HEK293 (cell line): ENCODE data around the gene SH3BP4.

Experiments
- HOXD13 ChIP-seq: sonication (generic); formaldehyde crosslinking; IDR thresholded peaks from 2 replicates; pipeline ENCODE4 v1.8.0; 2022; ENCODE audit warnings: missing genetic modification reagents, borderline replicate concordance
- IKZF3 ChIP-seq: fragments of 450-650 bp; IDR thresholded peaks from 2 replicates; pipeline ENCODE4 v1.5.0; 2018; ENCODE audit warnings: missing biosample characterization, mild to moderate bottlenecking, missing genetic modification characterization, moderate library complexity
- KLF1 ChIP-seq: fragments of 450-650 bp; formaldehyde crosslinking; IDR thresholded peaks from 2 replicates; pipeline ENCODE4 v1.5.1; 2016; ENCODE audit warnings: missing biosample characterization, missing genetic modification characterization
- KLF16 ChIP-seq: fragments of 450-650 bp; formaldehyde crosslinking; IDR thresholded peaks from 2 replicates; pipeline ENCODE4 v1.5.1; 2017; ENCODE audit warnings: missing biosample characterization, missing genetic modification characterization
- OVOL3 ChIP-seq: fragments of 450-650 bp; formaldehyde crosslinking; IDR thresholded peaks from 2 replicates; pipeline ENCODE4 v1.5.1; 2016; ENCODE audit warnings: missing biosample characterization, missing genetic modification characterization
- SETDB1 ChIP-seq: IDR thresholded peaks from one replicate; pipeline ENCODE4 v1.6.1; 2017; ENCODE audit warnings: mild to moderate bottlenecking, low read length, moderate library complexity, mixed read lengths; ENCODE audit not compliant: insufficient read length
- ZBTB21 ChIP-seq: fragments of 450-650 bp; formaldehyde crosslinking; IDR thresholded peaks from 2 replicates; pipeline ENCODE4 v1.5.1; 2017; ENCODE audit warnings: missing biosample characterization, missing genetic modification characterization
- ZNF366 ChIP-seq: fragments of 450-650 bp; formaldehyde crosslinking; conservative IDR thresholded peaks from 2 replicates; pipeline ENCODE4 v1.5.1; 2016; ENCODE audit warnings: missing biosample characterization, missing genetic modification characterization
- ZNF394 ChIP-seq: fragments of 450-650 bp; formaldehyde crosslinking; IDR thresholded peaks from 2 replicates; pipeline ENCODE4 v1.5.1; 2016; ENCODE audit warnings: missing biosample characterization, missing genetic modification characterization, mild to moderate bottlenecking, moderate library complexity, borderline replicate concordance
- ZNF548 ChIP-seq: fragments of 450-650 bp; formaldehyde crosslinking; IDR thresholded peaks from 2 replicates; pipeline ENCODE4 v1.5.1; 2016; ENCODE audit warnings: missing biosample characterization, missing genetic modification characterization
- ZNF561 ChIP-seq: fragments of 450-650 bp; IDR thresholded peaks from 2 replicates; pipeline ENCODE4 v1.5.1; 2018; ENCODE audit warnings: missing biosample characterization, missing genetic modification characterization, borderline replicate concordance
- ZNF629 ChIP-seq: fragments of 450-650 bp; formaldehyde crosslinking; IDR thresholded peaks from 2 replicates; pipeline ENCODE4 v1.5.1; 2017; ENCODE audit warnings: missing biosample characterization, missing genetic modification characterization
- ZNF843 ChIP-seq: fragments of 450-650 bp; formaldehyde crosslinking; IDR thresholded peaks from 2 replicates; pipeline ENCODE4 v1.5.1; 2016; ENCODE audit warnings: missing biosample characterization, missing genetic modification characterization
- TF ChIP-seq, protein P1 (sequence below): fragments of 450-650 bp; formaldehyde crosslinking; IDR thresholded peaks from 2 replicates; pipeline ENCODE4 v1.5.1; 2016; ENCODE audit warnings: missing biosample characterization, missing genetic modification characterization
- TF ChIP-seq, protein P2 (sequence below): fragments of 450-650 bp; formaldehyde crosslinking; IDR thresholded peaks from 2 replicates; pipeline ENCODE4 v1.5.1; 2017; ENCODE audit warnings: missing biosample characterization, missing genetic modification characterization
- TF ChIP-seq, protein P3 (sequence below): fragments of 450-650 bp; formaldehyde crosslinking; IDR thresholded peaks from 2 replicates; pipeline ENCODE4 v1.5.1; 2016; ENCODE audit warnings: missing biosample characterization, missing genetic modification characterization
- TF ChIP-seq, protein P4 (sequence below): fragments of 450-650 bp; formaldehyde crosslinking; IDR thresholded peaks from 2 replicates; pipeline ENCODE4 v1.5.1; 2017; ENCODE audit warnings: missing biosample characterization, missing genetic modification characterization
- TF ChIP-seq, protein P5 (sequence below): fragments of 450-650 bp; formaldehyde crosslinking; IDR thresholded peaks from 2 replicates; pipeline ENCODE4 v1.5.1; 2017; ENCODE audit warnings: missing biosample characterization, mild to moderate bottlenecking, missing genetic modification characterization, moderate library complexity
- TF ChIP-seq, protein P6 (sequence below): fragments of 450-650 bp; formaldehyde crosslinking; IDR thresholded peaks from 2 replicates; pipeline ENCODE4 v1.5.1; 2016; ENCODE audit warnings: missing biosample characterization, missing genetic modification characterization
- TF ChIP-seq, protein P7 (sequence below): fragments of 450-650 bp; formaldehyde crosslinking; IDR thresholded peaks from 2 replicates; pipeline ENCODE4 v1.5.1; 2016; ENCODE audit warnings: missing biosample characterization, missing genetic modification characterization
- TF ChIP-seq, protein P8 (sequence below): fragments of 450-650 bp; formaldehyde crosslinking; IDR thresholded peaks from 2 replicates; pipeline ENCODE4 v1.5.1; 2016; ENCODE audit warnings: missing biosample characterization, missing genetic modification characterization
- TF ChIP-seq, protein P9 (sequence below): fragments of 450-650 bp; formaldehyde crosslinking; IDR thresholded peaks from 2 replicates; pipeline ENCODE4 v1.5.1; 2016; ENCODE audit warnings: missing biosample characterization, missing genetic modification characterization

The SH3BP4 gene

DNA sequence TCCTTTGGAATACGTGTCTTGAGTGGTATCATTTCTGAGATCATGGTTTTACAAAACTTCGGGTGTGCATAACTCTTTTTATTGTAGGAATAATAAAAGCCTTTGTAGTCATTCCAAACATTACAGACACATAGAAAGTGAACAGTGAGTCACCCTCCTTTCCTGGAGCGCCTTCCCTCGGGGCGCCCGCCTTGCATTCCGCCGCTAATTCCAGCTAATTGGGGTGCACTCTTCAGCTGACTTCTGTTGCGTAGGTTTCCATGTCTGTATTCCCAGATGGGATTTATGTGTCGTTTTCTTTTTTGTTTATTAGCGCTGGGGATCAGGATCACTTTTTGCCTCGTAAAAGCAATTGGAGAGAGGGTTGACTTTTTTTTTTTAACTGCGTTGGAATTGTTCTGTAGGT, 18.7 kb downstream of the SH3BP4 start (continued):
- TF ChIP-seq, protein P1, sequence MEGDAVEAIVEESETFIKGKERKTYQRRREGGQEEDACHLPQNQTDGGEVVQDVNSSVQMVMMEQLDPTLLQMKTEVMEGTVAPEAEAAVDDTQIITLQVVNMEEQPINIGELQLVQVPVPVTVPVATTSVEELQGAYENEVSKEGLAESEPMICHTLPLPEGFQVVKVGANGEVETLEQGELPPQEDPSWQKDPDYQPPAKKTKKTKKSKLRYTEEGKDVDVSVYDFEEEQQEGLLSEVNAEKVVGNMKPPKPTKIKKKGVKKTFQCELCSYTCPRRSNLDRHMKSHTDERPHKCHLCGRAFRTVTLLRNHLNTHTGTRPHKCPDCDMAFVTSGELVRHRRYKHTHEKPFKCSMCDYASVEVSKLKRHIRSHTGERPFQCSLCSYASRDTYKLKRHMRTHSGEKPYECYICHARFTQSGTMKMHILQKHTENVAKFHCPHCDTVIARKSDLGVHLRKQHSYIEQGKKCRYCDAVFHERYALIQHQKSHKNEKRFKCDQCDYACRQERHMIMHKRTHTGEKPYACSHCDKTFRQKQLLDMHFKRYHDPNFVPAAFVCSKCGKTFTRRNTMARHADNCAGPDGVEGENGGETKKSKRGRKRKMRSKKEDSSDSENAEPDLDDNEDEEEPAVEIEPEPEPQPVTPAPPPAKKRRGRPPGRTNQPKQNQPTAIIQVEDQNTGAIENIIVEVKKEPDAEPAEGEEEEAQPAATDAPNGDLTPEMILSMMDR (tag by site-specific recombination) = no peak
- no peak; the same call in 1 of the 2 replicates for TF ChIP-seq KLF1 (tag by site-specific recombination)
- TF ChIP-seq, protein P2, sequence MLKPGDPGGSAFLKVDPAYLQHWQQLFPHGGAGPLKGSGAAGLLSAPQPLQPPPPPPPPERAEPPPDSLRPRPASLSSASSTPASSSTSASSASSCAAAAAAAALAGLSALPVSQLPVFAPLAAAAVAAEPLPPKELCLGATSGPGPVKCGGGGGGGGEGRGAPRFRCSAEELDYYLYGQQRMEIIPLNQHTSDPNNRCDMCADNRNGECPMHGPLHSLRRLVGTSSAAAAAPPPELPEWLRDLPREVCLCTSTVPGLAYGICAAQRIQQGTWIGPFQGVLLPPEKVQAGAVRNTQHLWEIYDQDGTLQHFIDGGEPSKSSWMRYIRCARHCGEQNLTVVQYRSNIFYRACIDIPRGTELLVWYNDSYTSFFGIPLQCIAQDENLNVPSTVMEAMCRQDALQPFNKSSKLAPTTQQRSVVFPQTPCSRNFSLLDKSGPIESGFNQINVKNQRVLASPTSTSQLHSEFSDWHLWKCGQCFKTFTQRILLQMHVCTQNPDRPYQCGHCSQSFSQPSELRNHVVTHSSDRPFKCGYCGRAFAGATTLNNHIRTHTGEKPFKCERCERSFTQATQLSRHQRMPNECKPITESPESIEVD (tag by site-specific recombination) = peak; percentile 88
- TF ChIP-seq IKZF3 = peak; percentile 78
- TF ChIP-seq ZNF561 (tag by site-specific recombination) = peak; percentile 78; the same call in 1 of the 2 replicates
- 0 out of 2 replicates have a peak, but pooled peaks have one; percentile 23 for TF ChIP-seq KLF16
- TF ChIP-seq HOXD13 (CRISPR knock-in tag) = peak; percentile 39; the same call in 1 of the 2 replicates
- peak; percentile 85 for TF ChIP-seq ZNF366 (tag by site-specific recombination)
- TF ChIP-seq, protein P3, sequence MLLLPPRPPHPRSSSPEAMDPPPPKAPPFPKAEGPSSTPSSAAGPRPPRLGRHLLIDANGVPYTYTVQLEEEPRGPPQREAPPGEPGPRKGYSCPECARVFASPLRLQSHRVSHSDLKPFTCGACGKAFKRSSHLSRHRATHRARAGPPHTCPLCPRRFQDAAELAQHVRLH (tag by site-specific recombination) = no peak
- TF ChIP-seq, protein P4, sequence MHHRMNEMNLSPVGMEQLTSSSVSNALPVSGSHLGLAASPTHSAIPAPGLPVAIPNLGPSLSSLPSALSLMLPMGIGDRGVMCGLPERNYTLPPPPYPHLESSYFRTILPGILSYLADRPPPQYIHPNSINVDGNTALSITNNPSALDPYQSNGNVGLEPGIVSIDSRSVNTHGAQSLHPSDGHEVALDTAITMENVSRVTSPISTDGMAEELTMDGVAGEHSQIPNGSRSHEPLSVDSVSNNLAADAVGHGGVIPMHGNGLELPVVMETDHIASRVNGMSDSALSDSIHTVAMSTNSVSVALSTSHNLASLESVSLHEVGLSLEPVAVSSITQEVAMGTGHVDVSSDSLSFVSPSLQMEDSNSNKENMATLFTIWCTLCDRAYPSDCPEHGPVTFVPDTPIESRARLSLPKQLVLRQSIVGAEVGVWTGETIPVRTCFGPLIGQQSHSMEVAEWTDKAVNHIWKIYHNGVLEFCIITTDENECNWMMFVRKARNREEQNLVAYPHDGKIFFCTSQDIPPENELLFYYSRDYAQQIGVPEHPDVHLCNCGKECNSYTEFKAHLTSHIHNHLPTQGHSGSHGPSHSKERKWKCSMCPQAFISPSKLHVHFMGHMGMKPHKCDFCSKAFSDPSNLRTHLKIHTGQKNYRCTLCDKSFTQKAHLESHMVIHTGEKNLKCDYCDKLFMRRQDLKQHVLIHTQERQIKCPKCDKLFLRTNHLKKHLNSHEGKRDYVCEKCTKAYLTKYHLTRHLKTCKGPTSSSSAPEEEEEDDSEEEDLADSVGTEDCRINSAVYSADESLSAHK (tag by site-specific recombination) = peak; percentile 74
- peak; percentile 45; the same call in 1 of the 2 replicates for TF ChIP-seq OVOL3 (tag by site-specific recombination)
- peak; percentile 68; the same call in 1 of the 2 replicates for TF ChIP-seq ZNF394 (tag by site-specific recombination)
- TF ChIP-seq, protein P5, sequence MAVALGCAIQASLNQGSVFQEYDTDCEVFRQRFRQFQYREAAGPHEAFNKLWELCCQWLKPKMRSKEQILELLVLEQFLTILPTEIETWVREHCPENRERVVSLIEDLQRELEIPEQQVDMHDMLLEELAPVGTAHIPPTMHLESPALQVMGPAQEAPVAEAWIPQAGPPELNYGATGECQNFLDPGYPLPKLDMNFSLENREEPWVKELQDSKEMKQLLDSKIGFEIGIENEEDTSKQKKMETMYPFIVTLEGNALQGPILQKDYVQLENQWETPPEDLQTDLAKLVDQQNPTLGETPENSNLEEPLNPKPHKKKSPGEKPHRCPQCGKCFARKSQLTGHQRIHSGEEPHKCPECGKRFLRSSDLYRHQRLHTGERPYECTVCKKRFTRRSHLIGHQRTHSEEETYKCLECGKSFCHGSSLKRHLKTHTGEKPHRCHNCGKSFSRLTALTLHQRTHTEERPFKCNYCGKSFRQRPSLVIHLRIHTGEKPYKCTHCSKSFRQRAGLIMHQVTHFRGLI (tag by site-specific recombination) = peak; percentile 35; the same call in 1 of the 2 replicates
- TF ChIP-seq, protein P6, sequence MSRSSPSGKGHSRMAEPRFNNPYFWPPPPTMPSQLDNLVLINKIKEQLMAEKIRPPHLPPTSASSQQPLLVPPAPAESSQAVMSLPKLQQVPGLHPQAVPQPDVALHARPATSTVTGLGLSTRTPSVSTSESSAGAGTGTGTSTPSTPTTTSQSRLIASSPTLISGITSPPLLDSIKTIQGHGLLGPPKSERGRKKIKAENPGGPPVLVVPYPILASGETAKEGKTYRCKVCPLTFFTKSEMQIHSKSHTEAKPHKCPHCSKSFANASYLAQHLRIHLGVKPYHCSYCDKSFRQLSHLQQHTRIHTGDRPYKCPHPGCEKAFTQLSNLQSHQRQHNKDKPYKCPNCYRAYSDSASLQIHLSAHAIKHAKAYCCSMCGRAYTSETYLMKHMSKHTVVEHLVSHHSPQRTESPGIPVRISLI = peak; percentile 81
- TF ChIP-seq, protein P7, sequence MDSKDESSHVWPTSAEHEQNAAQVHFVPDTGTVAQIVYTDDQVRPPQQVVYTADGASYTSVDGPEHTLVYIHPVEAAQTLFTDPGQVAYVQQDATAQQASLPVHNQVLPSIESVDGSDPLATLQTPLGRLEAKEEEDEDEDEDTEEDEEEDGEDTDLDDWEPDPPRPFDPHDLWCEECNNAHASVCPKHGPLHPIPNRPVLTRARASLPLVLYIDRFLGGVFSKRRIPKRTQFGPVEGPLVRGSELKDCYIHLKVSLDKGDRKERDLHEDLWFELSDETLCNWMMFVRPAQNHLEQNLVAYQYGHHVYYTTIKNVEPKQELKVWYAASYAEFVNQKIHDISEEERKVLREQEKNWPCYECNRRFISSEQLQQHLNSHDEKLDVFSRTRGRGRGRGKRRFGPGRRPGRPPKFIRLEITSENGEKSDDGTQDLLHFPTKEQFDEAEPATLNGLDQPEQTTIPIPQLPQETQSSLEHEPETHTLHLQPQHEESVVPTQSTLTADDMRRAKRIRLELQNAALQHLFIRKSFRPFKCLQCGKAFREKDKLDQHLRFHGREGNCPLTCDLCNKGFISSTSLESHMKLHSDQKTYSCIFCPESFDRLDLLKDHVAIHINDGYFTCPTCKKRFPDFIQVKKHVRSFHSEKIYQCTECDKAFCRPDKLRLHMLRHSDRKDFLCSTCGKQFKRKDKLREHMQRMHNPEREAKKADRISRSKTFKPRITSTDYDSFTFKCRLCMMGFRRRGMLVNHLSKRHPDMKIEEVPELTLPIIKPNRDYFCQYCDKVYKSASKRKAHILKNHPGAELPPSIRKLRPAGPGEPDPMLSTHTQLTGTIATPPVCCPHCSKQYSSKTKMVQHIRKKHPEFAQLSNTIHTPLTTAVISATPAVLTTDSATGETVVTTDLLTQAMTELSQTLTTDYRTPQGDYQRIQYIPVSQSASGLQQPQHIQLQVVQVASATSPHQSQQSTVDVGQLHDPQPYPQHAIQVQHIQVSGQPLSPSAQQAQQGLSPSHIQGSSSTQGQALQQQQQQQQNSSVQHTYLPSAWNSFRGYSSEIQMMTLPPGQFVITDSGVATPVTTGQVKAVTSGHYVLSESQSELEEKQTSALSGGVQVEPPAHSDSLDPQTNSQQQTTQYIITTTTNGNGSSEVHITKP (tag by site-specific recombination) = peak; percentile 28
- TF ChIP-seq, protein P8, sequence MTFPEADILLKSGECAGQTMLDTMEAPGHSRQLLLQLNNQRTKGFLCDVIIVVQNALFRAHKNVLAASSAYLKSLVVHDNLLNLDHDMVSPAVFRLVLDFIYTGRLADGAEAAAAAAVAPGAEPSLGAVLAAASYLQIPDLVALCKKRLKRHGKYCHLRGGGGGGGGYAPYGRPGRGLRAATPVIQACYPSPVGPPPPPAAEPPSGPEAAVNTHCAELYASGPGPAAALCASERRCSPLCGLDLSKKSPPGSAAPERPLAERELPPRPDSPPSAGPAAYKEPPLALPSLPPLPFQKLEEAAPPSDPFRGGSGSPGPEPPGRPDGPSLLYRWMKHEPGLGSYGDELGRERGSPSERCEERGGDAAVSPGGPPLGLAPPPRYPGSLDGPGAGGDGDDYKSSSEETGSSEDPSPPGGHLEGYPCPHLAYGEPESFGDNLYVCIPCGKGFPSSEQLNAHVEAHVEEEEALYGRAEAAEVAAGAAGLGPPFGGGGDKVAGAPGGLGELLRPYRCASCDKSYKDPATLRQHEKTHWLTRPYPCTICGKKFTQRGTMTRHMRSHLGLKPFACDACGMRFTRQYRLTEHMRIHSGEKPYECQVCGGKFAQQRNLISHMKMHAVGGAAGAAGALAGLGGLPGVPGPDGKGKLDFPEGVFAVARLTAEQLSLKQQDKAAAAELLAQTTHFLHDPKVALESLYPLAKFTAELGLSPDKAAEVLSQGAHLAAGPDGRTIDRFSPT (tag by site-specific recombination) = peak; percentile 84
- TF ChIP-seq SETDB1 = no peak
- TF ChIP-seq ZBTB21 (tag by site-specific recombination) = peak; percentile 74
- TF ChIP-seq, protein P9, sequence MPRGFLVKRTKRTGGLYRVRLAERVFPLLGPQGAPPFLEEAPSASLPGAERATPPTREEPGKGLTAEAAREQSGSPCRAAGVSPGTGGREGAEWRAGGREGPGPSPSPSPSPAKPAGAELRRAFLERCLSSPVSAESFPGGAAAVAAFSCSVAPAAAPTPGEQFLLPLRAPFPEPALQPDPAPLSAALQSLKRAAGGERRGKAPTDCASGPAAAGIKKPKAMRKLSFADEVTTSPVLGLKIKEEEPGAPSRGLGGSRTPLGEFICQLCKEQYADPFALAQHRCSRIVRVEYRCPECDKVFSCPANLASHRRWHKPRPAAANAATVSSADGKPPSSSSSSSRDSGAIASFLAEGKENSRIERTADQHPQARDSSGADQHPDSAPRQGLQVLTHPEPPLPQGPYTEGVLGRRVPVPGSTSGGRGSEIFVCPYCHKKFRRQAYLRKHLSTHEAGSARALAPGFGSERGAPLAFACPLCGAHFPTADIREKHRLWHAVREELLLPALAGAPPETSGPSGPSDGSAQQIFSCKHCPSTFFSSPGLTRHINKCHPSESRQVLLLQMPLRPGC (tag by site-specific recombination) = peak; percentile 98
- no peak for TF ChIP-seq ZNF548
- peak; percentile 92 for TF ChIP-seq ZNF843 (tag by site-specific recombination)
- peak; percentile 93 for TF ChIP-seq ZNF629 (tag by site-specific recombination)
